GM12878 (cell line): ENCODE data around the gene PPP1R37. TPM values are rescaled to one million over a fixed set of nuclear protein-coding genes. Genes with fewer than 3 reads are reported as not detected.

Experiments used
- ATAC-seq: fragments of 200-7000 bp; cut with Tn5 transposase; 3 replicates; pipeline ENCODE4 v1.9.1; 2020; ENCODE audit warnings: mild to moderate bottlenecking, moderate library complexity
- BruUV-seq: library from RNA; stranded (reverse); fragments of 400-500 nt; replicated peaks from 2 replicates; lab custom pipeline; 2021; lab: Mats Ljungman, UMichigan
- CTCF ChIA-PET: fragments of 300-600 bp; sonication (Branson Sonifier 250); formaldehyde crosslinking; extraction: SDS; loops from one replicate; lab custom pipeline; 2021; ENCODE audit warnings: inconsistent platforms; lab: Yijun Ruan, JAX
- POLR2A ChIA-PET: fragments of 350-600 bp; formaldehyde crosslinking; extraction: SDS; loops from one replicate; lab custom pipeline; 2021; ENCODE audit warnings: inconsistent platforms; lab: Charles Lee
- RAD21 ChIA-PET: fragments of 300-600 bp; sonication (Branson Sonifier 250); formaldehyde crosslinking; loops from one replicate; lab custom pipeline; 2023; ENCODE audit warnings: antibody characterized with exemption; ENCODE audit not compliant: unreplicated experiment; lab: Charles Lee
- SMC1A ChIA-PET: fragments of 300-600 bp; sonication (Branson Sonifier 250); formaldehyde crosslinking; loops from one replicate; lab custom pipeline; 2023; ENCODE audit not compliant: unreplicated experiment, uncharacterized antibody; lab: Charles Lee
- DNase-seq: peaks from one replicate; pipeline ENCODE4 v3.0.0-alpha.2; 2011; ENCODE audit warnings: low read depth, low spot score
- FAIRE-seq: peaks from 3 replicates; lab custom pipeline; 2011; peaks lifted over from hg19 to GRCh38; lab: Jason Lieb, UNC
- H2AFZ ChIP-seq: 2 replicates; pipeline ENCODE4 v1.6.0; 2011; ENCODE audit warnings: low read depth, low read length, control low read depth; ENCODE audit not compliant: control insufficient read depth
- H3K27ac ChIP-seq: 2 replicates; pipeline ENCODE4 v1.5.1; 2011; ENCODE audit warnings: control low read depth; ENCODE audit not compliant: control insufficient read depth, insufficient read depth
- H3K27me3 ChIP-seq, 2 experiments: replicated peaks in 1 of 2; 2 replicates each; pipeline versions ENCODE4 v1.6.0 to v1.6.1; 2011; ENCODE audit warnings: low read length in 1 of 2; ENCODE audit not compliant: control insufficient read depth in 2 of 2, insufficient read depth in 2 of 2
- H3K36me3 ChIP-seq, 2 experiments: 2 replicates each; pipeline ENCODE4 v1.5.1; 2011; ENCODE audit warnings: low read length in 1 of 2; ENCODE audit not compliant: control insufficient read depth in 2 of 2, insufficient read depth in 2 of 2
- H3K4me1 ChIP-seq: 2 replicates; pipeline ENCODE4 v1.6.1; 2011; ENCODE audit warnings: mild to moderate bottlenecking, low read length, moderate library complexity, mixed read lengths; ENCODE audit not compliant: control insufficient read depth, insufficient read depth
- H3K4me2 ChIP-seq: 2 replicates; pipeline ENCODE4 v1.6.0; 2011; ENCODE audit warnings: control low read depth; ENCODE audit not compliant: control insufficient read depth, insufficient read depth
- H3K4me3 ChIP-seq: fragments of 200-600 bp; sonication (generic); 2 replicates; pipeline ENCODE4 v1.5.1; 2016
- H3K79me2 ChIP-seq: 2 replicates; pipeline ENCODE4 v1.6.0; 2011; ENCODE audit warnings: low read length; ENCODE audit not compliant: control insufficient read depth, insufficient read depth
- H3K9ac ChIP-seq: 2 replicates; pipeline ENCODE4 v1.8.0; 2011; ENCODE audit warnings: low read length, control low read depth, mixed read lengths; ENCODE audit not compliant: control insufficient read depth, insufficient read depth
- H3K9me3 ChIP-seq: replicated peaks from 3 replicates; pipeline ENCODE4 v1.5.1; 2011; ENCODE audit warnings: mild to moderate bottlenecking, low read length; ENCODE audit not compliant: control insufficient read depth, insufficient read depth
- H4K20me1 ChIP-seq: 2 replicates; pipeline ENCODE4 v1.6.0; 2011; ENCODE audit not compliant: control insufficient read depth, insufficient read depth
- BACH1 ChIP-seq: fragments of 450-650 bp; IDR thresholded peaks from 2 replicates; pipeline ENCODE4 v1.6.1; 2017; ENCODE audit warnings: mild to moderate bottlenecking, borderline replicate concordance
- FOXM1 ChIP-seq: IDR thresholded peaks from 2 replicates; pipeline ENCODE4 v1.6.1; 2012; ENCODE audit warnings: low read depth, mild to moderate bottlenecking, inconsistent platforms, low read length, moderate library complexity
- IKZF2 ChIP-seq, 2 experiments: fragments of 450-650 bp; IDR thresholded peaks; 2 replicates each; pipeline ENCODE4 v1.6.1; 2017; ENCODE audit warnings: mild to moderate bottlenecking in 2 of 2, moderate library complexity in 2 of 2
- KDM1A ChIP-seq: fragments of 200-600 bp; sonication (generic); IDR thresholded peaks from 2 replicates; pipeline ENCODE4 v1.6.1; 2016; ENCODE audit warnings: borderline replicate concordance
- POLR2AphosphoS5 ChIP-seq: IDR thresholded peaks from 2 replicates; pipeline ENCODE4 v1.6.1; 2011; ENCODE audit warnings: mild to moderate bottlenecking, low read length, inconsistent platforms
- RAD51 ChIP-seq: fragments of 450-650 bp; IDR thresholded peaks from 2 replicates; pipeline ENCODE4 v1.6.1; 2016; ENCODE audit warnings: moderate library complexity, mild to moderate bottlenecking, inconsistent platforms
- RCOR1 ChIP-seq: conservative IDR thresholded peaks from 2 replicates; pipeline ENCODE4 v1.6.1; 2012; ENCODE audit warnings: low read depth, low read length, improper control_type of control experiment
- REST ChIP-seq: IDR thresholded peaks from 2 replicates; pipeline ENCODE4 v1.6.1; 2012; ENCODE audit warnings: mild to moderate bottlenecking, low read depth, low read length
- RUNX3 ChIP-seq: IDR thresholded peaks from 2 replicates; pipeline ENCODE4 v1.6.1; 2012; ENCODE audit warnings: low read length, inconsistent platforms
- SMAD5 ChIP-seq: IDR thresholded peaks from 2 replicates; pipeline ENCODE4 v1.6.1; 2016; ENCODE audit warnings: antibody characterized with exemption, low read depth
- SREBF2 ChIP-seq: IDR thresholded peaks from 2 replicates; pipeline ENCODE4 v1.6.1; 2012; ENCODE audit warnings: mild to moderate bottlenecking, low read length
- SRF ChIP-seq, 2 experiments: IDR thresholded peaks; 2 replicates each; pipeline ENCODE4 v1.6.1; 2011; ENCODE audit warnings: low read depth in 2 of 2, low read length in 2 of 2, mild to moderate bottlenecking in 1 of 2, moderate library complexity in 1 of 2
- TCF7 ChIP-seq: IDR thresholded peaks from 2 replicates; pipeline ENCODE4 v1.6.1; 2014; ENCODE audit warnings: antibody characterized with exemption, borderline replicate concordance
- ZBTB11 ChIP-seq: fragments of 450-650 bp; formaldehyde crosslinking; IDR thresholded peaks from 2 replicates; pipeline ENCODE4 v1.5.0; 2022; ENCODE audit warnings: mild to moderate bottlenecking, missing genetic modification characterization
- ZNF207 ChIP-seq: fragments of 450-650 bp; IDR thresholded peaks from 2 replicates; pipeline ENCODE4 v1.6.1; 2014; ENCODE audit warnings: antibody characterized with exemption, mild to moderate bottlenecking, borderline replicate concordance
- WGBS: methylation state at CpG from one replicate; pipeline ENCODE4 v1.1.6; 2016; ENCODE audit warnings: low lambda C conversion rate; ENCODE audit not compliant: insufficient replicate concordance, insufficient coverage; ENCODE audit errors: missing lambda C conversion rate; 5-methylcytosine and 5-hydroxymethylcytosine counted together
- in situ Hi-C: fragments of 300-500 bp; cut with MboI; formaldehyde crosslinking; loops from 9 replicates; pipeline ENCODE4 v1.14.3; 2018; ENCODE audit warnings: mixed read lengths
- intact Hi-C: fragments of 100-400 bp; cut with micrococcal nuclease; formaldehyde crosslinking; loops from one replicate; pipeline ENCODE4 v1.14.2; 2022; ENCODE audit not compliant: unreplicated experiment
- polyA plus RNA-seq, 11 experiments: library from polyadenylated mRNA; depleted of rRNA in 4 of 11; unstranded in 6 of 11; stranded (reverse) in 5 of 11; fragments of >200 nt; fragmentation: Nextera tagmentation in 4 of 11; fragmentation: Illumina TruSeq in 1 of 11; extraction: Ambion mirVana in 4 of 11; extraction: Trizol in 1 of 11; gene quantifications; 1 replicate in 1 of 11; 2 replicates in 10 of 11; pipeline versions ENCODE4 v1.2.1 to v1.2.3, GENCODE V29; 2011 to 2016; ENCODE audit warnings: inconsistent platforms in 2 of 11, missing spikeins in 2 of 11, low read depth in 1 of 11
- total RNA-seq, 4 experiments: library from RNA; depleted of rRNA in 3 of 4; stranded (reverse); fragments of >200 nt in 3 of 4; fragmentation: Illumina TruSeq in 1 of 4; extraction: Trizol in 1 of 4; gene quantifications; 2 replicates each; pipeline versions ENCODE4 v1.2.1 to v1.2.3, GENCODE V29; 2013 to 2021
- TF ChIP-seq, protein P1 (sequence below): IDR thresholded peaks from 2 replicates; pipeline ENCODE4 v1.6.1; 2011; ENCODE audit warnings: low read depth, mild to moderate bottlenecking, low read length, moderate library complexity, borderline replicate concordance; ENCODE audit errors: extremely low read depth

Gene PPP1R37
- total and polyA plus RNA-seq, 10 of the 15 experiments (the other 5 are each of a cell fraction or from before 2014, with no cell fraction given): 0.09 to 21.3 (median 5.1) TPM; not detected in 1

- Histone ChIP-seq H3K4me3 (no peak overlapping the region), H3K27ac (no peak overlapping the region), H4K20me1 (no peaks in the 10 kb centered on the region), H3K79me2 (peaks cover 20% of the 10 kb centered on the region), H3K36me3 (peaks cover 0 to 26% of the 10 kb centered on the region in 2 experiments; a peak in 3 of 4 replicates), H3K4me1 (peaks cover 30% of the 10 kb centered on the region), H3K9me3 (no peaks in the 10 kb centered on the region), H3K4me2 (no peak overlapping the region), H3K9ac (no peak overlapping the region), H2AFZ (no peak overlapping the region), H3K27me3 (no peaks in the 10 kb centered on the region)
- FAIRE-seq (no peak), ATAC-seq (no peak), DNase-seq (no peak)
- intact Hi-C loops (no loop called here), in situ Hi-C loops (no loop called here)
- 88% methylated on average over 11 of the region's 11 CpGs for WGBS
- BruUV-seq: no TSS peak
- TF ChIP-seq IKZF2 (IDR thresholded peaks at IDR 0.05): no peak
- no peak for TF ChIP-seq RAD51
- TF ChIP-seq, protein P1, sequence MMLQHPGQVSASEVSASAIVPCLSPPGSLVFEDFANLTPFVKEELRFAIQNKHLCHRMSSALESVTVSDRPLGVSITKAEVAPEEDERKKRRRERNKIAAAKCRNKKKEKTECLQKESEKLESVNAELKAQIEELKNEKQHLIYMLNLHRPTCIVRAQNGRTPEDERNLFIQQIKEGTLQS: no peak
- TF ChIP-seq ZNF207: no peak
- TF ChIP-seq RUNX3: no peak
- no peak for TF ChIP-seq KDM1A
- no peak for TF ChIP-seq FOXM1
- TF ChIP-seq SRF (IDR thresholded peaks at IDR 0.05; ENCODE audit: low read depth in 2 of 2, low read length in 2 of 2): no peak
- no peak for TF ChIP-seq ZBTB11 (CRISPR knock-in tag)
- no peak for TF ChIP-seq SREBF2
- TF ChIP-seq TCF7: no peak
- TF ChIP-seq BACH1: no peak
- TF ChIP-seq SMAD5: no peak
- no peak for TF ChIP-seq REST
- TF ChIP-seq POLR2AphosphoS5: no peak
- no peak for TF ChIP-seq RCOR1
- ChIA-PET CTCF (no interaction called here), POLR2A (interaction anchor here (0.8 kb wide), 1 partner anchor 26 kb away, joined by 3 read pairs; no protein-coding TSS in a partner anchor), SMC1A (no interaction called here), RAD21 (interaction anchor here (0.5 kb wide), 1 partner anchor 229 kb away, joined by 3 read pairs; no protein-coding TSS in a partner anchor)
These were observed 47.6 kb downstream of the PPP1R37 start for GRCh38 chr19:45140533-45140932.
